HG03066 (cell line): ENCODE measurements around the gene STAB1.

Experiments
- ATAC-seq: cut with Tn5 transposase; IDR thresholded peaks from one replicate; pipeline ENCODE4 v1.9.1; 2021; ENCODE audit warnings: low read depth; ENCODE audit not compliant: unreplicated experiment

Gene STAB1

GRCh38 chr3:52504977-52505376 is 9.8 kb downstream of the STAB1 start:
- ATAC-seq = no peak

GRCh38 chr3:52506266-52506966 is 11.3 kb downstream of the STAB1 start:
- ATAC-seq = no peak

- no peak for ATAC-seq
These were observed 12.2 kb downstream of the STAB1 start for GRCh38 chr3:52507359-52507758.

GRCh38 chr3:52509753-52510328 is 14.7 kb downstream of the STAB1 start:
- no peak for ATAC-seq

GRCh38 chr3:52511509-52511908 is 16.4 kb downstream of the STAB1 start:
- ATAC-seq = no peak

- no peak for ATAC-seq
These were observed 17.0 kb downstream of the STAB1 start for GRCh38 chr3:52512105-52512504.

- ATAC-seq = no peak
These were observed 17.6 kb downstream of the STAB1 start for GRCh38 chr3:52512727-52513126.

- no peak for ATAC-seq
These were observed 18.1 kb downstream of the STAB1 start for GRCh38 chr3:52513281-52513680.

GRCh38 chr3:52514576-52514975 is 19.4 kb downstream of the STAB1 start:
- no peak for ATAC-seq

GRCh38 chr3:52515192-52515591 is 20.1 kb downstream of the STAB1 start:
- ATAC-seq = no peak

- no peak for ATAC-seq
These were observed 21.5 kb downstream of the STAB1 start for GRCh38 chr3:52516509-52517195.

GRCh38 chr3:52517796-52518722 is 22.9 kb downstream of the STAB1 start:
- ATAC-seq = no peak

- no peak for ATAC-seq
These were observed 23.7 kb downstream of the STAB1 start for GRCh38 chr3:52518723-52519444.

GRCh38 chr3:52519445-52520140 is 24.5 kb downstream of the STAB1 start:
- no peak for ATAC-seq

GRCh38 chr3:52520141-52520667 is 25.1 kb downstream of the STAB1 start:
- ATAC-seq = no peak

- no peak for ATAC-seq
These were observed 25.8 kb downstream of the STAB1 start for GRCh38 chr3:52520716-52521487.

- no peak for ATAC-seq
These were observed 26.3 kb downstream of the STAB1 start for GRCh38 chr3:52521488-52521824.

- no peak for ATAC-seq
These were observed 26.9 kb downstream of the STAB1 start for GRCh38 chr3:52521881-52522650.
